Measurements from ENCODE around the gene PLEKHG4.

PLEKHG4 gene

GRCh38 chr16:67286441-67287235 is 7.3 kb downstream of the PLEKHG4 start:
- no peak overlapping the region for H3K9ac ChIP-seq
- no peak overlapping the region for H2AFZ ChIP-seq (ENCODE audit: low read depth)
- no peaks in the 10 kb centered on the region for H4K20me1 ChIP-seq (ENCODE audit: insufficient read depth)
- H3K4me2 ChIP-seq = no peak overlapping the region
- H3K4me3 ChIP-seq (IDR thresholded peaks at IDR 0.05; ENCODE audit: insufficient read depth, low read depth, low read length) = no peak overlapping the region
- H3K27ac ChIP-seq = no peak overlapping the region
- no peaks in the 10 kb centered on the region for H3K36me3 ChIP-seq (ENCODE audit: insufficient read depth)
- H3K4me1 ChIP-seq (ENCODE audit: low read depth, poor library complexity, severe bottlenecking) = no peaks in the 10 kb centered on the region
- H3K79me2 ChIP-seq (ENCODE audit: insufficient read depth, low read depth) = no peaks in the 10 kb centered on the region
- no peaks in the 10 kb centered on the region for H3K27me3 ChIP-seq (ENCODE audit: insufficient read depth, low read depth)
- TF ChIP-seq, protein P1, sequence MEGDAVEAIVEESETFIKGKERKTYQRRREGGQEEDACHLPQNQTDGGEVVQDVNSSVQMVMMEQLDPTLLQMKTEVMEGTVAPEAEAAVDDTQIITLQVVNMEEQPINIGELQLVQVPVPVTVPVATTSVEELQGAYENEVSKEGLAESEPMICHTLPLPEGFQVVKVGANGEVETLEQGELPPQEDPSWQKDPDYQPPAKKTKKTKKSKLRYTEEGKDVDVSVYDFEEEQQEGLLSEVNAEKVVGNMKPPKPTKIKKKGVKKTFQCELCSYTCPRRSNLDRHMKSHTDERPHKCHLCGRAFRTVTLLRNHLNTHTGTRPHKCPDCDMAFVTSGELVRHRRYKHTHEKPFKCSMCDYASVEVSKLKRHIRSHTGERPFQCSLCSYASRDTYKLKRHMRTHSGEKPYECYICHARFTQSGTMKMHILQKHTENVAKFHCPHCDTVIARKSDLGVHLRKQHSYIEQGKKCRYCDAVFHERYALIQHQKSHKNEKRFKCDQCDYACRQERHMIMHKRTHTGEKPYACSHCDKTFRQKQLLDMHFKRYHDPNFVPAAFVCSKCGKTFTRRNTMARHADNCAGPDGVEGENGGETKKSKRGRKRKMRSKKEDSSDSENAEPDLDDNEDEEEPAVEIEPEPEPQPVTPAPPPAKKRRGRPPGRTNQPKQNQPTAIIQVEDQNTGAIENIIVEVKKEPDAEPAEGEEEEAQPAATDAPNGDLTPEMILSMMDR (conservative IDR thresholded peaks at IDR 0.05; ENCODE audit: low read depth, low read length) = no peak

DNA sequence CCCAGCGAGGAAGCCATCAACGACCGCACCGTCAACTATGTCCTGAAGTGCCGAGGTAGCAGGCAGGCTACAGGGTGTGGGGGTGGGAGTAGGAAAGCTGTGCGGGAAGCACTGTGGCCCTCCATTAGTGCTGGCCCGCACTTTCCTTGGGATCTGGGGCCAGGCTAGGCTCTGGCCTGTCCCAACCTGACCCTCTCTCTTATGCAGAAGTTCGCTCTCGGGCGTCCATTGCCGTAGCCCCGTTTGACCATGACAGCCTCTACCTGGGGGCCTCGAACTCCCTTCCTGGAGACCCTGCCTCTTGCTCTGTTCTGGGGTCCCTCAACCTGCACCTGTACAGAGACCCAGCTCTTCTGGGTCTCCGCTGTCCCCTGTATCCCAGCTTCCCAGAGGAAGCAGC is 8.6 kb downstream of the PLEKHG4 start:
- Histone ChIP-seq H3K27ac (no peak overlapping the region), H3K4me3 (IDR thresholded peaks at IDR 0.05; ENCODE audit: insufficient read depth, low read depth, low read length) (no peak overlapping the region), H3K4me1 (ENCODE audit: low read depth, poor library complexity, severe bottlenecking) (no peaks in the 10 kb centered on the region), H3K9ac (no peak overlapping the region), H4K20me1 (ENCODE audit: insufficient read depth) (no peaks in the 10 kb centered on the region), H3K79me2 (ENCODE audit: insufficient read depth, low read depth) (no peaks in the 10 kb centered on the region), H3K36me3 (ENCODE audit: insufficient read depth) (no peaks in the 10 kb centered on the region), H3K27me3 (ENCODE audit: insufficient read depth, low read depth) (no peaks in the 10 kb centered on the region), H2AFZ (ENCODE audit: low read depth) (no peak overlapping the region), H3K4me2 (no peak overlapping the region)
- TF ChIP-seq, protein P1 (conservative IDR thresholded peaks at IDR 0.05; ENCODE audit: low read depth, low read length) = no peak

DNA sequence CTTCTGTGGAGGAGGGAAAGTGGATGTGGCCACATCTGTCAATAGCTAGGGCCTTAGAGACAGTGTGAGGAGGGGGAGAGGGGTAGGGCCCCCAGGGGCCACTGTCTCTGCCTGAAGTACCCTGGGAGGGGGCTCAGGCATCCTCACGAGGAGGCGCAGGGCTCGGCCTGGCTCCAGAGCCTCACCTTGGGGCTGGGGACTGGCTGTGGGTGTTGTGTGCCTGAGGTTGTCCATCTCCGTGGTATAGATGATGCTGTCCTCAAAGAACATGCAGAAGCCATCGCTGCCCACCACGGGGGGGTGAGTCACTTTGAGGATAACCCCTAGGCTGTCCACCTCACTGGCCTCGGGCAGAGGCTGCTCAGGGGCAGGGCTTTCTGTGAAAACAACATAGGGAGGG is 12.1 kb downstream of the PLEKHG4 start:
- Histone ChIP-seq H3K36me3 (ENCODE audit: insufficient read depth) (no peaks in the 10 kb centered on the region), H3K4me2 (no peak overlapping the region), H3K27ac (no peak overlapping the region), H2AFZ (ENCODE audit: low read depth) (no peak overlapping the region), H3K4me3 (IDR thresholded peaks at IDR 0.05; ENCODE audit: insufficient read depth, low read depth, low read length) (no peak overlapping the region), H3K9ac (no peak overlapping the region), H3K27me3 (ENCODE audit: insufficient read depth, low read depth) (no peaks in the 10 kb centered on the region; the same call in 1 of the 2 replicates), H3K79me2 (ENCODE audit: insufficient read depth, low read depth) (no peaks in the 10 kb centered on the region), H3K4me1 (ENCODE audit: low read depth, poor library complexity, severe bottlenecking) (no peaks in the 10 kb centered on the region), H4K20me1 (ENCODE audit: insufficient read depth) (no peaks in the 10 kb centered on the region)
- TF ChIP-seq, protein P1 (conservative IDR thresholded peaks at IDR 0.05; ENCODE audit: low read depth, low read length) = no peak

GRCh38 chr16:67294171-67294757 is 14.9 kb downstream of the PLEKHG4 start:
- TF ChIP-seq, protein P1 (conservative IDR thresholded peaks at IDR 0.05; ENCODE audit: low read depth, low read length) = no peak
- H3K4me3 ChIP-seq (IDR thresholded peaks at IDR 0.05; ENCODE audit: insufficient read depth, low read depth, low read length) = no peak overlapping the region
- H3K4me2 ChIP-seq = no peak overlapping the region
- no peaks in the 10 kb centered on the region for H3K36me3 ChIP-seq (ENCODE audit: insufficient read depth)
- H3K27ac ChIP-seq = no peak overlapping the region
- H2AFZ ChIP-seq (ENCODE audit: low read depth) = no peak overlapping the region
- no peaks in the 10 kb centered on the region for H3K4me1 ChIP-seq (ENCODE audit: low read depth, poor library complexity, severe bottlenecking)
- H3K79me2 ChIP-seq (ENCODE audit: insufficient read depth, low read depth) = no peaks in the 10 kb centered on the region
- no peaks in the 10 kb centered on the region; the same call in 1 of the 2 replicates for H3K27me3 ChIP-seq (ENCODE audit: insufficient read depth, low read depth)
- H3K9ac ChIP-seq = no peak overlapping the region
- H4K20me1 ChIP-seq (ENCODE audit: insufficient read depth) = no peaks in the 10 kb centered on the region

Data from KMS-11 (cell line).